ENCODE measurements around the gene CD180. TPM values are rescaled to one million over a fixed set of nuclear protein-coding genes. Genes with fewer than 3 reads are reported as not detected.

Gene CD180
- total RNA-seq, 2 donors from 2014 or later = 0.30 to 1.4 TPM

DNA sequence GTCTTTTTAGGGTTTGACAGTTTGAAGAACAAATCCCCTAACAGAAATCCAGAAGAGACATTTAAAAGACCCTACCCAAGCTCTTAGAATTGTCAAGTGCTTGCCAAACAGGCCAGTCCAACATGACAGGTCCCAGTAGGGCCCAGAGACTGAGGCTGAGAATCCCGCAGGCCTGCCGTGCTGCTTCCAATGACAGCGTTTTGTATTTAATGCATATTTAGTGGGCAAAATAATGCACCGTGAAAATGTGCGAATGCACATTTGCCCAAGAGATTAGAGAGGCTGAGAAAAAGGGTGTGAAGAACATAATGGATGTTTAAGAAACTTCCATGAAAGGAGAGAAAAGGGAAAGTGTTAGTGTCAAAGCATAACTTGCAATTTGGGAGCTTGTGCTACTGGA, 57.6 kb downstream of the CD180 start:
- Histone ChIP-seq H3K27ac (no peak overlapping the region), H3K4me3 (no peak overlapping the region), H3K27me3 (no peaks in the 10 kb centered on the region), H3K9ac (ENCODE audit: low read depth in 2 of 2, low read length in 2 of 2) (no peak overlapping the region), H3K36me3 (no peaks in the 10 kb centered on the region), H3K9me3 (no peaks in the 10 kb centered on the region), H3K4me1 (no peaks in the 10 kb centered on the region)
- DNase-seq = no peak
- intact Hi-C loops (cut with DNase I) = no loop called here
- no peak for TF ChIP-seq CTCF (IDR thresholded peaks at IDR 0.05)

- no peak for TF ChIP-seq CTCF (IDR thresholded peaks at IDR 0.05)
- no peaks in the 10 kb centered on the region for H3K36me3 ChIP-seq
- H3K4me1 ChIP-seq = no peaks in the 10 kb centered on the region
- H3K27ac ChIP-seq = no peak overlapping the region
- intact Hi-C loops (cut with DNase I) = no loop called here
- no peak overlapping the region for H3K4me3 ChIP-seq
- H3K27me3 ChIP-seq = no peaks in the 10 kb centered on the region
- no peaks in the 10 kb centered on the region for H3K9me3 ChIP-seq
- DNase-seq = no peak
- H3K9ac ChIP-seq (ENCODE audit: low read depth in 2 of 2, low read length in 2 of 2) = no peak overlapping the region
Measured at GRCh38 chr5:67135381-67135984, 61.1 kb downstream of the CD180 start.

DNA sequence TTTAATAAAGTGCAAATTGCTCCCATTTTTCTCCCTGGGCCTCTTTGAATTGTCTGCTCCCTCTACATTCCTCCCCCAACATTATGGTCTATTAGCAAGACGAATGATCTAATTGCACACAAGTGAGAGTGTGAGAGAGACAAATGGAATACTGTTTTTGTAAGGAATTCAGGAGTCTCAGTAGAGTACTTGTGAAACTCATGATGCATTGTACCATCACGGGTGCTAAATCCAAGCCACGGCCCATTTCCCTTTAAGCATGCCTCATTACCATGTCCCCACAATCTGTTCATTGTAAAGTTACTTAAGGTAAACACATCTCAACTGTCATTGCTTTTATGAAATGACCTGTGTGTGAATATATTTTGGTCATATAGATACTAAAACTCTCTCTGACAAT, 62.8 kb downstream of the CD180 start:
- H3K4me1 ChIP-seq = no peaks in the 10 kb centered on the region
- H3K4me3 ChIP-seq = no peak overlapping the region
- DNase-seq = no peak
- no peak for TF ChIP-seq CTCF (IDR thresholded peaks at IDR 0.05)
- no peaks in the 10 kb centered on the region for H3K27me3 ChIP-seq
- no peaks in the 10 kb centered on the region for H3K36me3 ChIP-seq
- no peaks in the 10 kb centered on the region for H3K9me3 ChIP-seq
- intact Hi-C loops (cut with DNase I) = no loop called here
- H3K9ac ChIP-seq (ENCODE audit: low read depth in 2 of 2, low read length in 2 of 2) = no peak overlapping the region
- H3K27ac ChIP-seq = no peak overlapping the region

DNA sequence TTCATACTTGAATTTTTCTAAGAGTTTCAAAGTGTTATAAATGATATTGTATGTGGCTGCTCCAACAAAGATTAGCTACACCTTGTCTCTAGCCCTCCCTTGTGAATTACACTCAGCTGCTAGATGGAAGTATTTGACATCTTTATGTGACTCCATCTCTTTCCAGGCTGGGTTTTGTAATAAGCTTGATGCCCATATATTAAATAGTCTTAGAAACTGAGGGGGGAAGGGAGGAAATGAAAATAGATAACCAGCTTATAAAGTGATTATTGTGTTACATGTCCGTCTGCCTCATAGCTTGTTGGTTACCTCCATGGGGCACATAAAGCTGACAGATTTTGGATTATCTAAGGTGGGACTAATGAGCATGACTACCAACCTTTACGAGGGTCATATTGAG, 63.4 kb downstream of the CD180 start:
- no peak for DNase-seq
- Histone ChIP-seq H3K4me1 (no peaks in the 10 kb centered on the region), H3K4me3 (no peak overlapping the region), H3K9ac (ENCODE audit: low read depth in 2 of 2, low read length in 2 of 2) (no peak overlapping the region), H3K9me3 (no peaks in the 10 kb centered on the region), H3K27me3 (no peaks in the 10 kb centered on the region), H3K36me3 (no peaks in the 10 kb centered on the region), H3K27ac (no peak overlapping the region)
- intact Hi-C loops (cut with DNase I) = no loop called here
- no peak for TF ChIP-seq CTCF (IDR thresholded peaks at IDR 0.05)

- H3K9ac ChIP-seq (ENCODE audit: low read depth in 2 of 2, low read length in 2 of 2) = no peak overlapping the region
- intact Hi-C loops (cut with DNase I) = no loop called here
- TF ChIP-seq CTCF (IDR thresholded peaks at IDR 0.05) = no peak
Measured at GRCh38 chr5:67129768-67130167, 66.8 kb downstream of the CD180 start.

More at GRCh38 chr5:67129768-67130167, 66.8 kb downstream of the CD180 start:
- no peaks in the 10 kb centered on the region for H3K9me3 ChIP-seq
- DNase-seq = no peak
- H3K4me3 ChIP-seq = no peak overlapping the region
- H3K4me1 ChIP-seq = no peaks in the 10 kb centered on the region
- no peaks in the 10 kb centered on the region for H3K36me3 ChIP-seq
- H3K27me3 ChIP-seq = no peaks in the 10 kb centered on the region
- H3K27ac ChIP-seq = no peak overlapping the region

Measured in colonic mucosa (tissue), 4 donors.